ENCODE results near the gene ZNHIT2.

Gene ZNHIT2

DNA sequence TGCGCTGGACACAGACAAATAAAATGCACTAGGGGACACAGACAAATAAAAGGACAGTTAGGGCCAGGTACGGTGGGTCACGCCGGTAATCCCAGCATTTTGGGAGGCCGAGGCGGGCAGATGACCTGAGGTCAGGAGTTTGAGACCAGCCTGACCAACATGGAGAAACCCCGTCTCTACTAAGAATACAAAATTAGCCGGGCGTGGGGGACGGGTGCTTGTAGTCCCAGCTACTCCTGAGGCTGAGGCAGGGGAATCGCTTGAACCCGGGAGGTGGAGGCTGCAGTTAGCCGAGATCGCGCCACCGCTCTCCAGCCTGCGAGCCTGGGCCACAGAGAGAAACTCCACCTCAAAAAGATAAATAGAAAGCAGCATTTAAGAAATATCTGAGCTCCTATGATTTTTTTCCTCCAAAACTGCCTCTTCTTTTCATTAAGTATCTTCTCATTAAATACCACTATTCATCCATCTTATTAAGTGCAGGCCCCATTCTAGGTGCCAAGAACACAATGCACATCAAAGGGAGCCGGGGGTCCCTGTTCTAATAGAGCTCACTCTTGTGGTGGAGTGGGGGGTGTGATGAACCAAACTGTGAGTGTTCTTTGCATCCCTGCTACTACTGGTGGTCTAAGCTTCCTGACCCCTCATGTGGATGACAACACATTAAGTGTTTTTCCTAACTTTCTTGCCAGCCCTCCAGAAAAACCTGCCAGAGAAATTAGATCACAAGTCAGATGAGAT, 766 bp upstream of the ZNHIT2 start:
- no peak for DNase-seq (ENCODE audit: low read depth)
- no peak overlapping the region for H3K4me3 ChIP-seq (ENCODE audit: low read length)
- TF ChIP-seq, protein P1, sequence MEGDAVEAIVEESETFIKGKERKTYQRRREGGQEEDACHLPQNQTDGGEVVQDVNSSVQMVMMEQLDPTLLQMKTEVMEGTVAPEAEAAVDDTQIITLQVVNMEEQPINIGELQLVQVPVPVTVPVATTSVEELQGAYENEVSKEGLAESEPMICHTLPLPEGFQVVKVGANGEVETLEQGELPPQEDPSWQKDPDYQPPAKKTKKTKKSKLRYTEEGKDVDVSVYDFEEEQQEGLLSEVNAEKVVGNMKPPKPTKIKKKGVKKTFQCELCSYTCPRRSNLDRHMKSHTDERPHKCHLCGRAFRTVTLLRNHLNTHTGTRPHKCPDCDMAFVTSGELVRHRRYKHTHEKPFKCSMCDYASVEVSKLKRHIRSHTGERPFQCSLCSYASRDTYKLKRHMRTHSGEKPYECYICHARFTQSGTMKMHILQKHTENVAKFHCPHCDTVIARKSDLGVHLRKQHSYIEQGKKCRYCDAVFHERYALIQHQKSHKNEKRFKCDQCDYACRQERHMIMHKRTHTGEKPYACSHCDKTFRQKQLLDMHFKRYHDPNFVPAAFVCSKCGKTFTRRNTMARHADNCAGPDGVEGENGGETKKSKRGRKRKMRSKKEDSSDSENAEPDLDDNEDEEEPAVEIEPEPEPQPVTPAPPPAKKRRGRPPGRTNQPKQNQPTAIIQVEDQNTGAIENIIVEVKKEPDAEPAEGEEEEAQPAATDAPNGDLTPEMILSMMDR (conservative IDR thresholded peaks at IDR 0.05; ENCODE audit: low read length) = no peak

DNA sequence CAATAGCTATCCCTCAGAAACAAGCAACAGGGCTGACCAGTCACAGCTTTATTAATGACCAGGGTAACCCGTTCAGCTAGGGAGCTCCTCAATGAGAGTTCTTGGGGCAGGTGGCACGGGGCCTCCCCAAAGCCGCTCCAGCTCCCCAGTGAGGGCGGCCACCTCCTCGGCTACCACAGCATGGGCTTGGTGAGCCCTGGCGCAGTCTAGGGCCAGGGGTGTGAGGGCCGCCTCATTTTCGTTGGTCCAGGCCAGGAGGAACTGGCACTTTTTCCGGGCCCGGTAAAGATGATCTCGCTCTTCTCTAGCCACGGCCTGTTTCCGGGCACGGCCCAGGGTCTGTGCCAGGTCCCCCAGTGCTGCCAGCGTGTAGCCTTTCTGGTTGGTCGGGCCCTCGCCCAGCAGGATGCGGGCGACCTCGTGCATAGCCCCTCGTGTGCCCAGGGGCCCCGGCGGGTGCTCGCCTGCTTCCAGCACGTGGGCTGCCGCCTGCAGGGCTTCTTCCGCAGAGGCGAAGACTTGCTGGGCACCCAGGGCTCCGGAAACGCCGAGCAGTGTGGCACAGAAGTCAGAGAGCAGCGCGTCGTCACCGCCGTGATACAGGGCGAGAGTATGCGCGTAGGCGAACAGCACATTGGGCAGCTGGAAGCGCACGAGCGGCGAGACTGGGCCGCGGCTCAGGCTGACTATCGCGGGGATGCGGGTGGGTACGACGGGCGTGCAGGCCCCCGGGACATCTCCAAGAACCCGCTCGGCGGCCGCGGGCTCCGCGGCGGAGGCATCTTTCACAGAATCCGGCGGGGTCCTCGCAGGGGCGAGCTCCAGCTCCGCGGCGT, 913 bp downstream of the ZNHIT2 start:
- TF ChIP-seq, protein P1 (conservative IDR thresholded peaks at IDR 0.05; ENCODE audit: low read length) = no peak
- peak; percentile 66 for DNase-seq (ENCODE audit: low read depth)
- peak overlapping the region; percentile 94 for H3K4me3 ChIP-seq (ENCODE audit: low read length)

DNA sequence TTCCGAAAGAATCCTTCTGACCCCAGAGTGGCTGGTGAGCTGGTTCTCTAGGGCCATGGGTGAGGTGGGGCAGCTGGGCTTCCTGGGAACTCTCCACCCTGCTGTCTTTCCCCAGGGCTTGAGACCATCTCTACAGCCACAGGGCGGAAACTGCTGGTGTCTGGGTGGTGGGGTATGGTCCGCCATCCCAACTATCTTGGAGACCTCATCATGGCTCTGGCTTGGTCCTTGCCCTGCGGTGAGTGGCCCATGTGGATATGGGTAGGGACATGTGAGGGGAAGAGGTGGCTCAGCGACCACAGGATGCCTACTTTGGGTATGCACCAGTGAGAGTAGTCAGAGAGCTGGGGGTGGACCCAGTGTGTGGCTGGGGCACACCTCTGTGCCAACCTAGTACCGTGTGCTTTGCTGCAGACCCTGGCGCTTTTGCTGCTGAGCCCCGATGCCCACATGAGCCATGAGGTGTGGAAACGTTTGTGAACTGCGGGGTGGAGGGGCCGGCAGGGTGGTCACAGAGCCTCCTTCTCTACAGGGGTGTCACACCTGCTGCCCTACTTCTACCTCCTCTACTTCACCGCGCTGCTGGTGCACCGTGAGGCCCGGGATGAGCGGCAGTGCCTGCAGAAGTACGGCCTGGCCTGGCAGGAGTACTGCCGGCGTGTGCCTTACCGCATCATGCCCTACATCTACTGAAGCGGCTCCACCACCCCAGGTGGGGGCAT, 2.0 kb downstream of the ZNHIT2 start:
- DNase-seq (ENCODE audit: low read depth) = no peak
- TF ChIP-seq, protein P1 (conservative IDR thresholded peaks at IDR 0.05; ENCODE audit: low read length) = no peak
- H3K4me3 ChIP-seq (ENCODE audit: low read length) = no peak overlapping the region

DNA sequence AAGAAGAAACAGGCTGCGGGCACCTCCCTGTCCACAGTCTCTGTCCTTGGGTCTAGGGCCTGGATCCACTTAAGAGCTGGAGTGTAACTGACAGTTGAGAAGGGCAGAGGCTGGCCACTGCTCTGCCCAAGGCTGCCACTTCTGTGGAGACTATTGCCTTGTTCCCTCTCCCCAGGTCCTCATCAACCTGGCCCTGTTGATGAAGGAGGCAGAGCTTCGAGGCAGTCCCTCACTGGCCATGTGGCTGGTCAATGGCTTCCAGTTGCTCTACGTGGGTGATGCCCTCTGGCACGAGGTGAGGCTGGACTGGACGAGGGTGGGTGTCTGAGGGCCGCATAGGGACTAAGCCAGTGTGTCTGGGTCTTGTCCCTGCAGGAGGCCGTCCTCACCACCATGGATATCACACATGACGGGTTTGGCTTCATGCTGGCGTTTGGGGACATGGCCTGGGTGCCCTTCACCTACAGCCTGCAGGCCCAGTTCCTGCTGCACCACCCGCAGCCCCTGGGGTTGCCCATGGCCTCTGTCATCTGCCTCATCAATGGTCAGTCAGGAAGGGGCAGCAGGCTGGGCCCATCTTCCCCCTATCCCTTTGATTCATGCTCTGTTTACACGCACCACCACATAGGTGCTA, 2.8 kb downstream of the ZNHIT2 start:
- TF ChIP-seq, protein P1 (conservative IDR thresholded peaks at IDR 0.05; ENCODE audit: low read length) = no peak
- no peak for DNase-seq (ENCODE audit: low read depth)
- H3K4me3 ChIP-seq (ENCODE audit: low read length) = no peak overlapping the region

- H3K4me3 ChIP-seq (ENCODE audit: low read length) = no peak overlapping the region
- DNase-seq (ENCODE audit: low read depth) = no peak
- TF ChIP-seq, protein P1 (conservative IDR thresholded peaks at IDR 0.05; ENCODE audit: low read length) = no peak
Measured at GRCh38 chr11:65113839-65114238, 3.7 kb downstream of the ZNHIT2 start.

DNA sequence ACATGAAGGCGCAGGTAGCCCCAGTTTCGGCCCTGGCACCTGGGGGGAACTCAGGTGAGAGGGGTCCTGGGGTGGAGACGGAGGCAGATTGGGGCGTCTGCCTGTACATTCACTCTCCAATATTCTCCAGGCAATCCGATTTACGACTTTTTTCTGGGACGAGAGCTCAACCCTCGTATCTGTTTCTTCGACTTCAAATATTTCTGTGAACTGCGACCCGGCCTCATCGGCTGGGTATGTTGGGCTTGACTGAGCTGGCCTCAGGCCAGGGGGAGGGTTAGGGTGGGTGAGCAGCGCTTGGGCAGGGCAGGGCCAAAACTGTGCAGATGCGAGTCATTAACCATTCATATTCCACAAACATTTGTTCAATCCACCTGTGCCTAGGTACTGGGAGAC, 4.1 kb downstream of the ZNHIT2 start:
- no peak for DNase-seq (ENCODE audit: low read depth)
- TF ChIP-seq, protein P1 (conservative IDR thresholded peaks at IDR 0.05; ENCODE audit: low read length) = no peak
- H3K4me3 ChIP-seq (ENCODE audit: low read length) = peak overlapping the region; percentile 54

All from AG10803 (cell line).